T-helper 2 cell treated with Interferon-gamma antibody and Interleukin-4, amounts not matched to agents 100 ng/mL and 5 ng/mL, for 36 hours (primary cell): ENCODE results near the gene NAGPA. TPM values are rescaled to one million over a fixed set of nuclear protein-coding genes. Genes with fewer than 3 reads are reported as not detected.

Experiments
- intact Hi-C: fragments of 100-400 bp; cut with micrococcal nuclease; formaldehyde crosslinking; loops from one replicate; pipeline ENCODE4 v1.15.1; 2023
- total RNA-seq: library from RNA; stranded (reverse); gene quantifications from 2 replicates; pipeline ENCODE4 v1.2.3, GENCODE V29; 2022

The NAGPA gene
- total RNA-seq, 1 donor from 2014 or later, result 14.0 TPM

DNA sequence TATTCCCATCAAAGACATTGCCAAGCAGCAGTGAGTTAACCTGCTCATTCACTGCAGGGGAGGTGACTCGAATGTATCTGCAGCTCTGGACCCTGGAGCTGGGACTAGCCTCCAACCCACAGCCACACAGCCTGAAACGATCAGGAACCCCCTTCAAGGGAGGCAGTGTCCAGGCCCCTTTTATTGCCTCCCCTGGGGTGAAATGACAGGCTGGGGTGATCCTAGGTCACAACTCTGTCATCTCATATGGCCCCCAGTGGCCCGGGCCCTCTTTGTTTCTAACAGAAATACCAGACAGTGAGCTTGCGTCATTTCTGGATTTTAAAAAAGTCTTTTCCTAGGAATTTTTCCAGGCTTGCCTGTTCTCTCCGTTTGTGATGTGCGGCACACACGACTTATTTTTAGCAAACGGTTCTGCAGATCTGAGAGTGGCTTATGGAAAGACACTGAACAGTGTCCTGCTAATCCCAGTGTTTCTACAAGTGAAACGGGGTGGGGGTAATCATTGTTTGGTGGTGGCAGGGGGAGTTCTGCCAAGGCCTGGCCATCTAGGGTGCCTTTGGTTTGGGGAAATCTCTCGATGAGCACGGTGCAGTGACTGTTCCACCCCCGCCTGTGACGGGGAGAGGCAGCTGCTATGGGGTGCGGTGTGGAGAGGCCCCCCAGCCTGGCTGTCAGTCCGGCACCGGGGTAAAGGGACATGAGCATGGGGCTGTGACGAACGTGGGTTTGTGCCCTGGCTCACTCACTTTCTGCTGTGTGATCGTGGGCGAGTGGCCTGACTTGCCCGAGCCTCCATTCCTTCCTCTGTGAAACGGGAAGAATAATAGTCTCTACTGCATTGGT lies 27.2 kb downstream of the NAGPA start:
- intact Hi-C loops, result no loop called here

DNA sequence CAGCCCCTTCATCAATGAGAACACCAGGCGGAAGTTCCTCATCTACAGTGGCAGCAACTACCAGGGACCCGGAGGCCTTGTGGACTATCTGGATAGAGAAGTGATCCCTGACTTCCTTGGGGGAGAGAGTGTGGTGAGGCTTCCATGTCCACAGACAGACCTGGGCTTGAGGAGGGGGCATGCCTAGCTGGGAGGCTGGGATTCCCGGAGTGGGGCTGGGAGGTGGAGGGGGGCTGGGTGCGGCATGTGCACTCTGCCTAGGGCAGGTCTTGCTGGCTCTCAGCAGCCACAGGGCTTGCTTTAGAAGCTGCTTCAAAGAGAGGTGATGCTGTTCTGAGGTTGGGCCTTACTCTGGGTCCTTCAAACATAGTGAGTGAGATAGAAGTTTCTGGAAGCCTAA lies 27.8 kb downstream of the NAGPA start:
- intact Hi-C loops, result no loop called here

DNA sequence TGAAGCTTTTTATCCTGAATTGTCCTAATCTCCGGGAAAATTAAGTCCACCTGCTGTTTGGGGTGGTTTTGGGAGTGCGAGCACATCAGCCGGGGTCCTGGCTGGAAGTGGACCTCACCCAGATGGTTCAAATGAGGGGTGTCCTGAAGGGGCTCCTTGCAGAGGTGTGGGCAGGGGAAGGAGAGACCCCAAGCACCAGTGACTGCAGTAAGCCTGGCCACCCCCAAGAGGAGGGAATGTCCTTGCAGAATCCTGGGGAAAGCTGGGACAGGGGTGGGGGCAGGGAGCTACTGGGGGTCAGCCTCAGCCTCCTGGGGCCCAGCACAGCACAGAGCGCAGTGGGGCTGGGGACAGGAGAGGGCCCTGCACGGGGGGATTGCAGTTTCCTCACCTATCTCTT lies 29.4 kb downstream of the NAGPA start:
- intact Hi-C loops, result no loop called here

DNA sequence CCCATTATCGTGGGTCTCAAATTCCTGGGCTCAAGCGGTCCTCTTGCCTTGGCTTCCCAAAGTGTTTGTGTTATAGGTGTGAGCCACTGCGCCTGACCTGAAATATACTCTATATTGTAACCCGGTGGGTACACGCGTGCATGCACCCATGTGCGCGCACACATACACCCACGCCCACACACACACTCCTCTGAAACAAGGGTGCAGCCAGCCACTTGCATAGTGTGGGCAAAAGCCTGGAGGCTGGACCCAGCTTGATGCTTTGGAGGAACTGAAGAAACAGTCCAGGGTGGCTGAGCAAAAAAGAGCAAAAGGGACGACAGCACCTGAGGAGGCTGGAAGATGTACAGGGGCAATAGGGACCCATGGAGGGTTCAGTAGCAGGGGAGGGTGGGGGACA lies 29.9 kb downstream of the NAGPA start:
- intact Hi-C loops, result no loop called here

DNA sequence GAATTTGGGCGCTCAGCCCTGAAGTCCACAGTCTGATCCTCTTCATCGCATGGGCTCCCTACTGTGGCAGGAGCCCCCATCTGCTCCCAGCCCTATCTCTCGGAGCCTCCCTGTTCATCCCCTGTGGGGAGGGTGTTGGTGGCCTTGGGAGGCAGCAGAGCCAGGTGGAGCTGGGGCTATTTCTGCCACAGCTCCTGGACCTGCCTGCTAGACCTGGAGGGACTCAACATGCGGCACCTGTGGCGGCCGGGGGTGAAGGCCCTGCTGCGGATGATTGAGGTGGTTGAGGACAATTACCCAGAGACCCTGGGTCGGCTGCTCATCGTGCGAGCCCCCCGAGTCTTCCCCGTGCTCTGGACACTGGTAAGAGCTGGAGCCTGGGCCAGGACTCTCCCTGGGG lies 30.5 kb downstream of the NAGPA start:
- intact Hi-C loops, result no loop called here

DNA sequence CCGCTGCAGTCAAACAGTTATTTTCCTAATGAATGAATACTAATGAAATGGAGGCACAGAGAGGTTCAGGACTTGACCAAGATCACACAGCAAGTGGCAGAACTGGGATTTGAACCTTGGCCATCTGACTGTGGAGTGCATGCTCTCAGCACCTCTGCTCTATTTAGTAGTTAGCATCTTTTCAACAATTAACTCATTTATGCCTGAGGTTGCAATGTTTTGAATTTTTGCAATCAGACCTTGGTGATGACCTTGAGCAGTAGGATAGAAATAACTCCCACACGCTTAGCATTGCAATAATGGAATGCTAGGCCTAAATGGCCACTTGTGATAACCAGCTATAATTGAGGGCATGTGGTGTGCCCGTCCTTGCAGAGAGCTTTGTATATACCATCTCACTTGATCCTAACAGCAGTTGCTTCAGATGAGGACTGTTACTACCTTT lies 31.0 kb downstream of the NAGPA start:
- intact Hi-C loops, result no loop called here

DNA sequence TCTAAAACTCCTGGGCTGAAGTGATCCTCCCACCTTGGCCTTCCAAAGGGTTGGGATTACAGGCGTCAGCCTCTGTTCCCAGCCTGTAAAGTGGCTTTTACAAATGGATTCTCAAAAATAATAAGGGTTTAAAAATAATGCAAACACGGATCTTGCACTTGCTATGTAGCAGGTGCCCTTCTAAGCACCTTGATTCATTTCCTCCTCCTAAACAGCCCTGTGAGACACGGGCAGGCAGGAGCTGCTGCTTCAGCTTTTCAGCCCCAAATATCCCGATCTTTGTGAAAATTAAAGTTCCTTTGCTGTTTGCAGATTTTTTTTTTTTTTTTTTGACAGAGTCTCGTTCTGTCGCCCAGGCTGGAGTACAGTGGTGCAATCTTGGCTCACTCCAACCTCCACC lies 31.7 kb downstream of the NAGPA start:
- intact Hi-C loops, result no loop called here

DNA sequence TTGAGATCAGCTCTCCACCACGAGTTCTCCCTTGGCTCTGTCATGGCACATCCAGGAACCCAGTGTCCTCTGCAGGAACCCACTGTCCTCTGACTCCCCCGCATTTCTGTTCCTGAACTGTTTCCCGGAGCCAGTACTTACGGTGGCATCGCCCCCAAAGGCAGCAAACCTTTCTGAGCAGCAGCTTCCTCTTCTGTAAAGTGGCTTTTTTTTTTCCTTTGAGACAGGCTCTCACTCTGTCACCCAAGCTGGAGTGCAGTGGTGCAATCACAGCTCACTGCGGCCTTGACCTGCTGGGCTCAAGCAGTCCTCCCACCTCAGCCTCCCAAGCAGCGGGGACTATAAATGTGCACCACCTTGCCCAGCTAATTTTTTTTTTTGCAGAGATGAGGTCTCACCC lies 32.2 kb downstream of the NAGPA start:
- intact Hi-C loops, result no loop called here

DNA sequence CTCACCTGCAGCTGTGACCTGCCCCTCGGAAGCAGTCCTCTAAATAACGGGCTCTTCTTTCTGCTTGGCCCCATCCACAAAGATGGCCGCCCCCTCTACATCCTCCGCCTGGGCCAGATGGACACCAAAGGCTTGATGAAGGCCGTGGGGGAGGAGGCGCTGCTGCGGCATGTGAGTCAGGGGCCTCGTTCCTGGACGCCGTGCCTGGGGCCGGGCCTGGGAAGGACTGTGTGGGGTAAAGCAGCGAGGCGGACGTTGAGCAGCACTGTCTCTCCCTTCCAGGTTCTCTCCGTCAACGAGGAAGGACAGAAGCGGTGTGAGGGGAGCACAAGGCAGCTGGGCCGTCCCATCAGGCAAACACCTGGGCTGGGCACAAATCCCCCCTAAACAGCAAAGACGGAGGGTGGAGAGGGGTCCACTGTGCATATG lies 33.1 kb downstream of the NAGPA start:
- intact Hi-C loops, result no loop called here

DNA sequence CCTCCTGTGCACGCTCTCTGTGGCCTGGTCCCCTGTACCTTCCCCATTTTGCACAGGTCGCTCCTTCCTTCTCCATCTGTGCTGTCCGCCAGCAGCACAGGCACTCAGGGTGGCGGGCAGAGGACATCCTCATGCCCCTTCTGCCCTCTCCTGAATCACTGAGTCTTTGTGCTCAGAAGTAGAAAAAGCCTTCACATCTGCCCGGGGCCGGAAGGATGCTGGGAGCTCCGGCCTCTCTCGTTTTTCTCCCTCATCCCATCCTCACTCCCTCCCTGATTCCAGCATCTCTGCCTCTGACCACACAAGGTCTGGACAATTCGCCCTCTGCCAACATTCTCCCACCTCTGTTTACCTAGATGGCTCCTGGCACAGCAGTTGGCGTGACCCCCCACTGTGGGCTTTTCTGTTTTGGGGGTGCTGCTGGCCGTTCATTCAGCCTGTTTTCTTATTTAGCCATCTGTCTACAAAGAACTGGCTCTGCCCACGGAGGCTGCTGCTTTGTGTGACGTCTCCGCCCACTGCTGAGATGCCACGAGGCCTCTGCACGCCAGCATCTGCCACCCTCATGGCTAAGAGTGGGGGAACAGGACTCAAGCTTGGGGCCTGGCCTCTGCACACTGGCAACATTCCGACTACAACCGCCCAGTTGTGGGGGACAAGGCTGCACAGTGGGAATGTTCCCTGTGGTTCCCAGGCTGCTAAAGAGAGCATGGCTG lies 38.9 kb downstream of the NAGPA start:
- intact Hi-C loops, result no loop called here

DNA sequence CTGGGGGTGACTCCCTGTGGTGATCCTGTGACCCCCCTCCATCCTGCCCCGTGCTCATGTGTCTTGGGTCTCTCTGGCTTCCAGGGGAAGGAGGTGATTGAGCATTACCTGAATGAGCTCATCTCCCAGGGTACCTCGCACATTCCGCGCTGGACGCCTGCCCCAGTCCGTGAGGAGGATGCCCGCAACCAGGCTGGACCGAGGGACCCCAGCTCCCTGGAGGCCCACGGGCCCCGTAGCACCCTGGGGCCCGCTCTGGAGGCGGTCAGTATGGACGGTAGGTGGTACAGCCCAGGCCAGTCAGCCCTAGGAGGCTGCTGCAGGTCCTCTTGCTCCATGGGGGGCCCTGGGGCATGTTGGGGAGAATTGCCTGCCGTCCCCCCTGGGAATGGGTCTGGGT lies 42.0 kb downstream of the NAGPA start:
- intact Hi-C loops, result no loop called here

DNA sequence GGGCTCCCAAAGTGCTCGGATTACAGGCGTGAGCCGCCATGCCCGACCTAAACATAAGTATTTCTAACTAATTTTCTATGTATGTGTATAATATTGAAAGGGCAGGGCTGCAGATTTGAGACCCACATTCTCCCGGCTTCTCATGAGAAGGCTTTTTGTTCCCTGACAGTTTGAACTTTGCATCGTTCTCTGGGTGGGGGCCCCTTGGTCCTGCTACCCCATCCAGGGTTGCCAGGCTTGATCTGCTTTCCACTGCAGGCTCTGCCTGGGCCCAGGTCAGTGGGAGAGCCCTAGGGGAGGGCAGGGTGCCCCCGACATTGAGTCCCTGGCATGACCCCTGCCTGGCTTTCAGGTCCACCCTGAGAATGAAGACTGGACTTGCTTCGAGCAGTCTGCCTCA lies 43.3 kb downstream of the NAGPA start:
- intact Hi-C loops, result no loop called here

DNA sequence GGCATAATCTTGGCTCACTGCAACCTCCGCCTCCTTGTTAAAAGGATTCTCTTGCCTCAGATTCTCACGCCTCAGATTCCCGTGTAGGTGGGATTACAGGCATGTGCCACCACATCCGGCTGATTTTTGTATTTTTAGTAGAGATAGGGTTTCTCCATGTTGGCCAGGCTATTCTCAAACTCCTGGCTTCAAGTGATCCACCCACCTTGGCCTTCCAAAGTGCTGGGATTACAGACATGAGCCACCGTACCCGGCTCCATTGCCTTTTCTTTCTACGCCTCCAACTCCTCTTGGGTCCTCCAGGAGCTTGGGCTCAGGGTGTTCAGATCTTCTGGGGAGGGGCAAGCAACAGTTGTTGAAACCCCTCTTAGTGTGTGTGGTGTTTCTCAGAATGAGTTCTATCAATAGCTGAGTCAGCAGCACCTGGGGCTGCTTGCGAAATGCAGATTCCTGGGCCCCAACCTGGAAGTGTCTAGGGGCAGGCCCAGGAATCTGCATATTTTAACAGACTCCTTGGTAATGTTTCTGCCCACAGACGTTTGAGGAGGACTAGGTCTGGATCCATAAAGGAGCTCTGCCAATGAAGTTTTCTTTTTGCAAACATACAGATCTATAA lies 44.2 kb downstream of the NAGPA start:
- intact Hi-C loops, result no loop called here

DNA sequence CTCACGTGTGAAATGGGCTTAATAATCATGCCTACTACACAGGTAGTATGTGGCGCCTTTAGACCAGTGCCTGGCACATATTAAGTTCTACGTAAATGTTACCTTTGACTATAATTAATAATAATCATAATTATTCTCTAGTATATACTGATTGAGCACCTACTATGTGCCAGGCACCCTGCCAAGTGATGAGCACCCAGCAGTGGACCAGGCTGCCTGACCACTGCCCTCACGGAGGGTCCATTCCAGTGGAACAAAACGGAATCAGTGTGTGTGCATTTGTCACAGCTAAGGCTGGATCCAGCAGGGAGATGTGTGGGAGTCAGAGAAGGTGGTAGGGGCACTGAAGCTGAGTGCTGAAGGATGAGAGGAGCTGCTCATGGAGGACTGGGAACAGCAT lies 45.1 kb downstream of the NAGPA start:
- intact Hi-C loops, result no loop called here

DNA sequence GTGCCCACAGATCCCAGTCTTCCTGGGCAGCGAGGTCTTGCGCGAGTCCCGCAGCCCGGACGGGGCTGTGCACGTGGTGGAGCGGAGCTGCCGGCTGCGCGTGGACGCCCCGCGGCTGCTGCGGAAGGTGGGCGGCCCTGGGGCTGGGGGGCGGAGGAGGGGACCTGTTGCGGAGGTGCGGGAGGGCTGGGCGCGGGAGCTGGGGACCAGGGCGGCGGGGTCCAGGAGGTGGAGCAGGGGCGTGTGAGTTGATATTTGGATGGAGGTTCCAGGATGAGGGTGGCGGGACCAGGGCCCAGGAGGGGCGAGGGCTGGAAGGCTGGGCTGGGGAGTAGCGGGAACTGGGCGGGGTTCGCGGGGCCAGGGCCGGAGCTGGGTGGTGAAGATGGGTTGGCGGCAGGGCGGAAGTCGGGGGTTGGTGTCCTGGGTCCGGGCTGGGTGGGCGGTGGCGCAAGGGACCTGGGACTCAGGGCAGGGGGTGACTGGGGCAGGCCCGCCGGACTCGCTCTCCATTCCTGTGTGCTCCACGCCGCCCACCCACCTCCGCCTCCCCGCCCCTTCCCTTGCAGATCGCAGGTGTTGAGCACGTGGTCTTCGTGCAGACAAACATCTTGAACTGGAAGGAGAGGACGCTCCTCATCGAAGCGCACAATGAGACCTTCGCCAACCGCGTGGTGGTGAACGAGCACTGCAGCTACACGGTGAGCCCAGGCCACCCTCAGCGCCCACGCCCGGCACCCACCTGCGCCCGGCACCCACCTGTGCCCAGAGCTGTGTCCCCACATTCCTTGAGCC lies 46.0 kb downstream of the NAGPA start:
- intact Hi-C loops, result no loop called here

DNA sequence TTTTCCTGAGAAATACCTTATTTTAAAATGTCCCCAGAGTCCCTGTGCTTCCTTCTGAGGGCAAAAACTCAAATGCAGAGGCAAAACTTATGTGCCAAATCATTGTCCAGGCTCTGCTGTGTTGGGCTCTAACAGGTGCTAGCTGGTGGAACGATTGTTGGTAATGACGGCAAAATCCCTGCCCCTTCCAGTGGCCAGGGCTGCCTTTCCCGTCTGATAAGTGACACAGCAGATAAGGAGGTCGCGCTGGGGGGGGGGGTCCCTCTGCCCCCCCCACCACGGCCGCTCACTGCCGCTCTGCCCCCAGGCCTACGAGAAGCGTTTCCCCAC lies 46.5 kb downstream of the NAGPA start:
- intact Hi-C loops, result no loop called here

DNA sequence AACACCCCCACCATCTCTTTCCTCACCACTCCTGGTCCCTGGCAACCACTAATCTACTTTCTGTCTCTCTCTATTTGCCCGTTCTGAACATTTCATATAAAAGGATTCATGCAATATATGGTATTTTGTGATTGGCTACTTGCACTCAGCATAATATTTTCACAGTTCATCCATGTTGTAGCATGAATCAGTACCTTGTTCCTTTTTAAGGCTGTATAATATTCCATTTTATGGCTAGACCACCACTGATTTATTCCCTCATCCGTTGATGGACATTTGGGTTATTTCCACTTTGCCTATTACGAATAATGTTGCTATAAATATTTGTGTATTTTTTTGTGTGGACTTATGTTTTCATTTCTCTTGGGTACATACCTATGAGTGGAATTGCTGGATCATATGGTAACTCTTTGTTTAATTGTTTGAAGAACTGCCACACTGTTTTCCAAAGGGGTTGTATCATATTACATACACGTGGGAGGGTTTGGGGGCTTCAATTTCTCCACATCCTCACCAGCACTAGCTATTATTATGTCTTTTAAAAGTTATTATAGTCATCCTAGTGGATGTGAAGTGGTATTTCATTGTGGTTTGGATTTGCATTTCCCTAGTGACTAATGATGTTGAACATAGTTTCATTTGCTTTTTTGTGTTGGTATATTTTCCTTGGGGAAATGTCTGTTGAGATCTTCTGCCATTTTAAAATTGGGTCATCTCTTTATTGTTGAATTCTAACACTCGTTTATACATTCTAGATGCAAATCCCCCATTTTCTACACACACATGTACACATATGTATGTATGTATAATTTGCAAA lies 49.4 kb downstream of the NAGPA start:
- intact Hi-C loops, result no loop called here

DNA sequence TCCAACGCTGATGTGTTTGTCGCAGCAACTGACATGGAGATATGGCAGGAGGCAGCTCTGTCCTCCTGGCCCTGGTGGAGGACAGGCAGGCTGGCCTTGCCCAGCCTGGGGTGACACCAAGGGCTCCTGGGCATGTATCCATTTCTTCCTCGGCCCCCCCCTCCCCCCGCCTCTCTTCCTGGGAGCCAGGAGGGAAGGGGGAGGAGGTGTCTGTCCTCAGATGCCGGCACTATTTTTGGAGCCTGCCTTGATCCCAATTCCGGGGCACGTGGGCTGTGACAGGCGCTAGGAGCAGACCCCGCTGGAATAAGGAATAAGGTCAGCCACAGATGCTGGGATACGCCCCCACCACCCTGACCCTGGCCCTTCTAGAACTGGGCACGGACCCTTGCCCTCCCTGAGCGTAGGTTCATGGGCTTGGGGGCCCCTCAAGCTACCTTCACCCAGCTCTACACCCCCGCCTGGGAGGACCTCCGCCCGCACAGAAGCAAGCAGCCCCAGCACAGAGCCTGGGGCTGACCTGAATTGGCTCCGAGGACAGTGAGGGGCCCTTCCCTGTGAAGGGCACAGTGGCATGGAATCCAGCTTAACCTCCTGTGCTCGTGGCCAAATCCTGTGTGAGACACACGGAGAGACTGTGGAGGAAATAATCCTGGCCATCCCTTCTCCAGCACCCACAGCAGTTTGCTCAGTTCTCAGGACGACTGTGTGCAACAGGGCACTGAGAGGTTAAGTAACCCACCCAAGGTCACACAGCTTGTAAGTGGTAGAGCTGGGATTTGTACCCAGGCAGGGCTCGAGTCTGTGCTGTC lies 51.5 kb downstream of the NAGPA start:
- intact Hi-C loops, result no loop called here

DNA sequence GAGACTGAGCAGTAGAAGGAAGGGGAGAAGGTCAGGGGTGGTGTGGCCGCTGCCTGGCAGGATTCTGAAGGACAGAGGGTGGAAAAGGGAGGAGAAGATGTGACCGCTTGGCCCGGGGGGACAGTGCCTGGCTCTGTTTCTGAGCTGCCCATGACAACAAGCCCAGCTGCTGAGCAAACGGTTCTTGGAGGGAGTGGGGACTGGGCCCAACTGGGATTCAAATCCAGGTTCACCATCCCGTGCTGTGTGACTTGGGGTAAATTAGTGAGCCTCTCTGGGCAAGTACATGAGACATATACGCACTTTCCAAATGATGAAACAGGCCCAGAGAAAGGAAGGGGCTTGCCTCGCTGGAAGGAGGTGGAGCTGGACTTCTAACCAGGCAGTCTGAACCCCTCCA lies 52.3 kb downstream of the NAGPA start:
- intact Hi-C loops, result no loop called here

DNA sequence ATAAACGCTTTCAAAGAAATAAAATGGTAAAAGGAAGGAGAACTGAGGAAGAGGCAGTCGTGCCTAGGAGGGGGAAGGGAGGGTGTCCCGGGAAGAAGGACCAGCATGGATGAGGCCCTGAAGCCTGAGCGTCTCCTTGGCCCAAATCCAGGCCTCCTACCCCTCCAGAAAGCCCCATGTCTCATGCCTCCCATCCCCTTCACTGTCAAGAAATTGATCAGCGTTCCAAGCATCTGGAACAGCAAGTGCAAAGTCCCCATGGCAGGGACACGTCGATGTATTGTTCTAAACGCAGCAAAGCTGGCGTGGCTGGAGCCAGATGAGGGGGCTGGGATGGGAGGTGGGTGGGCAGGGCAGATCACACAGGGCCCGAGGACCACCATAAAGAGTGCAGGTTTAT lies 53.0 kb downstream of the NAGPA start:
- intact Hi-C loops, result no loop called here
